Lower leg skin (tissue), 3 donors: ENCODE results near the gene PPP2R5A.

Source experiments
- POLR2A ChIP-seq, 2 donors: fragments of 450-650 bp; IDR thresholded peaks; one replicate each; pipeline ENCODE4 v1.6.1; 2016 to 2017; ENCODE audit warnings: antibody characterized with exemption in 2 of 2, mild to moderate bottlenecking in 1 of 2, moderate library complexity in 1 of 2
- TF ChIP-seq, protein P1 (sequence below), 3 donors: fragments of 450-650 bp; IDR thresholded peaks; one replicate each; pipeline ENCODE4 v1.5.1; 2016; ENCODE audit warnings: antibody characterized with exemption in 3 of 3, mild to moderate bottlenecking in 3 of 3, moderate library complexity in 2 of 3

DNA sequence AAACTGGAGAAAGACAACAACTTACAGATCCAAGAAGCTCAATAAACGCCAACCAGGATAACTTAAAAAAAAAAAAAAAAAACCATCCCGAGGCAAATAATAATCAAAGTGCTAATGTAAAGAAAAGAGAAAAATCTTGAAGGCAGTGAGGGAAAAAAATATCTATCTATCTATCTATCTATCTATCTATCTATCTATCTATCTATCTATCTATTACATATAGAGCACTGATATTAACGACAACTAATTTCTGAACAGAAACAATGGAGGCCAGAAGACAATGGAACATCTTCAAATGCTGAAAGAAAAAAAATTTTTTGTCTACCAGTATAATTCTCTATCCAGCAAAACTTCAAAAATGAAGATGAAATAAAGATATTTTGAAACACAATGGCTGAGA is 111.4 kb downstream of the PPP2R5A start:
- TF ChIP-seq, protein P1, sequence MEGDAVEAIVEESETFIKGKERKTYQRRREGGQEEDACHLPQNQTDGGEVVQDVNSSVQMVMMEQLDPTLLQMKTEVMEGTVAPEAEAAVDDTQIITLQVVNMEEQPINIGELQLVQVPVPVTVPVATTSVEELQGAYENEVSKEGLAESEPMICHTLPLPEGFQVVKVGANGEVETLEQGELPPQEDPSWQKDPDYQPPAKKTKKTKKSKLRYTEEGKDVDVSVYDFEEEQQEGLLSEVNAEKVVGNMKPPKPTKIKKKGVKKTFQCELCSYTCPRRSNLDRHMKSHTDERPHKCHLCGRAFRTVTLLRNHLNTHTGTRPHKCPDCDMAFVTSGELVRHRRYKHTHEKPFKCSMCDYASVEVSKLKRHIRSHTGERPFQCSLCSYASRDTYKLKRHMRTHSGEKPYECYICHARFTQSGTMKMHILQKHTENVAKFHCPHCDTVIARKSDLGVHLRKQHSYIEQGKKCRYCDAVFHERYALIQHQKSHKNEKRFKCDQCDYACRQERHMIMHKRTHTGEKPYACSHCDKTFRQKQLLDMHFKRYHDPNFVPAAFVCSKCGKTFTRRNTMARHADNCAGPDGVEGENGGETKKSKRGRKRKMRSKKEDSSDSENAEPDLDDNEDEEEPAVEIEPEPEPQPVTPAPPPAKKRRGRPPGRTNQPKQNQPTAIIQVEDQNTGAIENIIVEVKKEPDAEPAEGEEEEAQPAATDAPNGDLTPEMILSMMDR (IDR thresholded peaks at IDR 0.05) = no peak
- no peak for TF ChIP-seq POLR2A (IDR thresholded peaks at IDR 0.05)
